ENCODE measurements around the gene ZXDC. TPM values are rescaled to one million over a fixed set of nuclear protein-coding genes. Genes with fewer than 3 reads are reported as not detected.

ZXDC gene
- total and polyA plus RNA-seq, 2 donors (not counting 3 experiments of a cell fraction or from before 2014, with no cell fraction given) = 15.2 to 22.6 TPM

DNA sequence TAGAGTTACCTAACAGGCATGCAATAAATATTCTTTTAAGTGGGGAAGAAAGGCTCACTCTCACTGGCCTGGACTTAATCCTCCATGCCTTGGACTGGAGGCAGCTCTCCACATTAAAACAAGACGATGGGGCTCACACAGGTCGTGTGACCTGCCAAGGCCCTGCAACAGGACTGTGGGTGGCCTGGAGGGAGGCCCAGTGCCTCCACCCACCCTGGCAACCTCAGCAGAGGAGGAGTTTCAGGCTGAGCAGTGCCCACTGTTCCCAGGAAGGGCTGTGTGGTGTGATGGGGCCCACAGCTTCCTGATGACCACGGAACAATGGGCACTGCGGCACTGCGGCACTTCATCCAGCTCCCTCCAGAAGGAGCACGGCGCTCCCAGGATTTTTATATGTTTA lies 36.3 kb upstream of the ZXDC start:
- CTCF ChIA-PET = interaction anchor here (1.1 kb wide), 1 partner anchor 11 kb away, joined by 6 read pairs; no protein-coding TSS in a partner anchor
- Histone ChIP-seq H3K4me2 (ENCODE audit: insufficient read depth, low read length) (no peak overlapping the region), H3K79me2 (ENCODE audit: control insufficient read depth, insufficient read depth, low read length) (no peaks in the 10 kb centered on the region), H4K20me1 (replicated peaks; ENCODE audit: control insufficient read depth, extremely low read depth, insufficient read depth, low read length) (no peaks in the 10 kb centered on the region), H3K9me3 (replicated peaks; ENCODE audit: control insufficient read depth, insufficient read depth, low read length) (no peaks in the 10 kb centered on the region), H3K9me1 (replicated peaks; ENCODE audit: control insufficient read depth, extremely low read depth, insufficient read depth, low read length) (no peaks in the 10 kb centered on the region), H3K4me1 (ENCODE audit: control insufficient read depth, extremely low read depth, insufficient read depth, low read length) (no peaks in the 10 kb centered on the region), H3K27ac (ENCODE audit: insufficient read depth, low read depth, low read length) (no peak overlapping the region), H3K9ac (replicated peaks; ENCODE audit: extremely low read depth, insufficient read depth, low read length) (no peak overlapping the region), H3K4me3 (replicated peaks in 1 of 3; ENCODE audit: insufficient read depth in 1 of 3, low read depth in 1 of 3, low read length in 3 of 3) (no peak overlapping the region), H3K36me3 (ENCODE audit: control insufficient read depth in 2 of 2, extremely low read depth in 1 of 2, insufficient read depth in 2 of 2, low read length in 2 of 2) (no peaks in the 10 kb centered on the region), H3K27me3 (ENCODE audit: control insufficient read depth in 2 of 2, insufficient read depth in 2 of 2, low read length in 2 of 2) (no peaks in the 10 kb centered on the region), H2AFZ (ENCODE audit: low read depth, low read length) (no peak overlapping the region)
- BruUV-seq (replicated peaks) = no TSS peak
- FAIRE-seq (no peak), DNase-seq (ENCODE audit: low read depth, low spot score) (no peak)
- TF ChIP-seq JUN (IDR thresholded peaks at IDR 0.05; ENCODE audit: borderline replicate concordance, insufficient read depth, insufficient read length, low read depth) = no peak
- TF ChIP-seq EZH2 (IDR thresholded peaks at IDR 0.05; ENCODE audit: borderline replicate concordance, low read depth, low read length, severe bottlenecking) = no peak
- TF ChIP-seq MYC (IDR thresholded peaks at IDR 0.05; ENCODE audit: low read depth, low read length) = no peak
- no peak for TF ChIP-seq GATA2 (IDR thresholded peaks at IDR 0.05; ENCODE audit: insufficient read depth, insufficient read length, low read depth, low read length)
- TF ChIP-seq FOS (IDR thresholded peaks at IDR 0.05; ENCODE audit: borderline replicate concordance, insufficient read depth, low read length) = no peak
- TF ChIP-seq POLR2AphosphoS5 (IDR thresholded peaks at IDR 0.05; ENCODE audit: insufficient read depth, low read depth, low read length) = no peak
- TF ChIP-seq, protein P1, sequence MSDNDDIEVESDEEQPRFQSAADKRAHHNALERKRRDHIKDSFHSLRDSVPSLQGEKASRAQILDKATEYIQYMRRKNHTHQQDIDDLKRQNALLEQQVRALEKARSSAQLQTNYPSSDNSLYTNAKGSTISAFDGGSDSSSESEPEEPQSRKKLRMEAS (IDR thresholded peaks at IDR 0.05; ENCODE audit: insufficient read depth, insufficient read length) = no peak
- POLR2A ChIA-PET = no interaction called here
- intact Hi-C loops (cut with micrococcal nuclease) (no loop called here), dilution Hi-C loops (cut with MboI; ENCODE audit: extremely low pct_ligation_motif_present, low sequenced_read_pairs) (no loop called here)

DNA sequence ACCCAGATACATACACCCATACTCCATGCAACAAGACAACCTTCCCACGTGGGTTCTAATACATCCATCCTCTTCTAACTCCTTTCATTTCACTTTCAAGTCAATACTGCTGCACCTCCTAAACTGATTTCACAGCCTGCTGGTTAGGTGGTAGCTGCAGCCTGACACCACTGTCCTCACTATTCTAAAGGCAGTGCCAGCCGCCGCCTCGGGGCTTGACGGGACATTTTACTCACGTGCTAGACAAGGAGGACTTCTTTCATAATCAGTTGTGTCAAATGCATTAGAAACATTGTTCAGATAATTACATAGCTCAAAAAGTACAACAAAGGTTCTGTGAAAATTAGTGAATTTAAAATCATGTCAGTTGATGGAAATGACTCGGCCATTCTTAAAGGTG lies 35.6 kb upstream of the ZXDC start:
- Histone ChIP-seq H3K4me1 (ENCODE audit: control insufficient read depth, extremely low read depth, insufficient read depth, low read length) (no peaks in the 10 kb centered on the region), H4K20me1 (replicated peaks; ENCODE audit: control insufficient read depth, extremely low read depth, insufficient read depth, low read length) (no peaks in the 10 kb centered on the region), H3K9me3 (replicated peaks; ENCODE audit: control insufficient read depth, insufficient read depth, low read length) (no peaks in the 10 kb centered on the region), H3K27ac (ENCODE audit: insufficient read depth, low read depth, low read length) (no peak overlapping the region), H3K9me1 (replicated peaks; ENCODE audit: control insufficient read depth, extremely low read depth, insufficient read depth, low read length) (no peaks in the 10 kb centered on the region), H3K4me3 (replicated peaks in 1 of 3; ENCODE audit: insufficient read depth in 1 of 3, low read depth in 1 of 3, low read length in 3 of 3) (no peak overlapping the region), H3K27me3 (ENCODE audit: control insufficient read depth in 2 of 2, insufficient read depth in 2 of 2, low read length in 2 of 2) (no peaks in the 10 kb centered on the region), H3K36me3 (ENCODE audit: control insufficient read depth in 2 of 2, extremely low read depth in 1 of 2, insufficient read depth in 2 of 2, low read length in 2 of 2) (no peaks in the 10 kb centered on the region), H3K79me2 (ENCODE audit: control insufficient read depth, insufficient read depth, low read length) (no peaks in the 10 kb centered on the region), H2AFZ (ENCODE audit: low read depth, low read length) (no peak overlapping the region), H3K4me2 (ENCODE audit: insufficient read depth, low read length) (no peak overlapping the region), H3K9ac (replicated peaks; ENCODE audit: extremely low read depth, insufficient read depth, low read length) (no peak overlapping the region)
- ChIA-PET CTCF (interaction anchor here (1.1 kb wide), 1 partner anchor 11 kb away, joined by 6 read pairs; no protein-coding TSS in a partner anchor), POLR2A (no interaction called here)
- TF ChIP-seq FOS (IDR thresholded peaks at IDR 0.05; ENCODE audit: borderline replicate concordance, insufficient read depth, low read length) = no peak
- no peak for TF ChIP-seq EZH2 (IDR thresholded peaks at IDR 0.05; ENCODE audit: borderline replicate concordance, low read depth, low read length, severe bottlenecking)
- TF ChIP-seq POLR2A (IDR thresholded peaks at IDR 0.05; ENCODE audit: low read depth, low read length) = no peak
- no peak for TF ChIP-seq POLR2AphosphoS5 (IDR thresholded peaks at IDR 0.05; ENCODE audit: insufficient read depth, low read depth, low read length)
- TF ChIP-seq, protein P1 (IDR thresholded peaks at IDR 0.05; ENCODE audit: insufficient read depth, insufficient read length) = no peak
- no TSS peak for BruUV-seq (replicated peaks)
- intact Hi-C loops (cut with micrococcal nuclease) = no loop called here
- FAIRE-seq (no peak), DNase-seq (ENCODE audit: low read depth, low spot score) (no peak)
- dilution Hi-C loops (cut with MboI; ENCODE audit: extremely low pct_ligation_motif_present, low sequenced_read_pairs) = no loop called here

All from endothelial cell of umbilical vein (primary cell).